ENCODE data around the gene RAB37.

GRCh38 chr17:74742153-74742515 lies 5.1 kb downstream of the RAB37 start:
- TF ChIP-seq EZH2 (IDR thresholded peaks at IDR 0.05; ENCODE audit: borderline replicate concordance, insufficient read depth, low read length, poor library complexity, severe bottlenecking), result no peak
- no peak for TF ChIP-seq REST (IDR thresholded peaks at IDR 0.05; ENCODE audit: borderline replicate concordance)
- TF ChIP-seq CTCF (IDR thresholded peaks at IDR 0.05; ENCODE audit: poor library complexity, severe bottlenecking), result no peak
